Stomach (tissue), 4 donors: ENCODE measurements around the gene RARG.
A peak's percentile ranks its signal among the peaks of the same experiment; 100 is the strongest.

ENCODE experiments used
- EP300 ChIP-seq: sonication (generic); formaldehyde crosslinking; IDR thresholded peaks from one replicate; pipeline ENCODE4 v1.6.1; 2017; ENCODE audit warnings: antibody characterized with exemption
- POLR2A ChIP-seq, 4 donors: fragments of 450-650 bp; IDR thresholded peaks; one replicate each; pipeline ENCODE4 v1.6.1; 2016; ENCODE audit warnings: antibody characterized with exemption in 4 of 4, control low read depth in 2 of 4, mild to moderate bottlenecking in 1 of 4, moderate library complexity in 1 of 4
- POLR2AphosphoS5 ChIP-seq, 3 donors: sonication (generic); formaldehyde crosslinking; IDR thresholded peaks; one replicate each; pipeline ENCODE4 v1.6.1; 2016; ENCODE audit warnings: antibody characterized with exemption in 3 of 3
- TF ChIP-seq, protein P1 (sequence below), 7 experiments: fragments of 450-650 bp in 4 of 7; fragments of 200-600 bp in 3 of 7; sonication (generic) in 3 of 7; IDR thresholded peaks; one replicate each; pipeline ENCODE4 v1.5.1; 2016 to 2019; ENCODE audit warnings: antibody characterized with exemption in 7 of 7, control low read depth in 2 of 7, mild to moderate bottlenecking in 1 of 7

DNA sequence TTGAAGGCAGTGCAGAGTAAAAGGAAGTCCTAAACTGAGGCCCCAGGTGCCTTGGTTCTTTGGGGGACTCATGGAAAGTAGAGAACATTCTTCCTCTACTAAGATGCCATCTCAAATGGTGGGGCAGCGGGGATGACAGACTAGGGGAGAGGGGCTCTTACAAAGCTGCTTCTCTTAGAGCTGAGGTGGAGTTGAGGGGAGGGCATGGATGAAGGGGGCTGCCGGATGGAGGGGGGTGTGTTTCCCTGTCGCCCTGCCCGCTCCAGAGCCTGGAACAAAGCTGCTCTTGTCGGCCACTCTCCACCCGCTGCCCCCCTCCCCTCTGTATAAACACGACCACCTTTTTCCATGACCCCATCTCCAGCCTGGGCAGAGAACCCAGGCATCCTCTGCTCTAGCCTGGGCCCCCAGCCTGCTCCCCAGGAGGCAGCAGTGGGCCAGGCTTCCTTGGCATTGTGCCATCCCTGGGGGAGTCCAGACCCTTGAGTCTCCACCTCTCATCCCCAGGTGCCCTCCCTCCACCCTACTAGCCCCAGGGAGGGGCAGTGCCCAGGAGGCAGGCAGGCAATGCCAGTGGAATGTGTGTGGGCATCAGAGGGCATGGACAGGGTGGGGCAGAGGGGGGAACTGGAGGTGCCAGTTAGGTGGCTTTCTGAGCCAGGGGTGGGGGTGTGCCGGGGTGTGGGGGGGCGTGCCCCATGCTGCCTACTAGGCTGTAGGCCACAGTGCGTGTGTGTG is 1.7 kb downstream of the RARG start:
- TF ChIP-seq, protein P1, sequence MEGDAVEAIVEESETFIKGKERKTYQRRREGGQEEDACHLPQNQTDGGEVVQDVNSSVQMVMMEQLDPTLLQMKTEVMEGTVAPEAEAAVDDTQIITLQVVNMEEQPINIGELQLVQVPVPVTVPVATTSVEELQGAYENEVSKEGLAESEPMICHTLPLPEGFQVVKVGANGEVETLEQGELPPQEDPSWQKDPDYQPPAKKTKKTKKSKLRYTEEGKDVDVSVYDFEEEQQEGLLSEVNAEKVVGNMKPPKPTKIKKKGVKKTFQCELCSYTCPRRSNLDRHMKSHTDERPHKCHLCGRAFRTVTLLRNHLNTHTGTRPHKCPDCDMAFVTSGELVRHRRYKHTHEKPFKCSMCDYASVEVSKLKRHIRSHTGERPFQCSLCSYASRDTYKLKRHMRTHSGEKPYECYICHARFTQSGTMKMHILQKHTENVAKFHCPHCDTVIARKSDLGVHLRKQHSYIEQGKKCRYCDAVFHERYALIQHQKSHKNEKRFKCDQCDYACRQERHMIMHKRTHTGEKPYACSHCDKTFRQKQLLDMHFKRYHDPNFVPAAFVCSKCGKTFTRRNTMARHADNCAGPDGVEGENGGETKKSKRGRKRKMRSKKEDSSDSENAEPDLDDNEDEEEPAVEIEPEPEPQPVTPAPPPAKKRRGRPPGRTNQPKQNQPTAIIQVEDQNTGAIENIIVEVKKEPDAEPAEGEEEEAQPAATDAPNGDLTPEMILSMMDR (IDR thresholded peaks at IDR 0.05), result no peak
- TF ChIP-seq POLR2A (IDR thresholded peaks at IDR 0.05) (no peak), EP300 (no peak), POLR2AphosphoS5 (IDR thresholded peaks at IDR 0.05) (peak in 2 of 3 donors; percentile 17 to 56)
